ENCODE measurements around the gene ABCB11. TPM values are rescaled to one million over a fixed set of nuclear protein-coding genes. Genes with fewer than 3 reads are reported as not detected.
A peak's percentile ranks its signal among the peaks of the same experiment; 100 is the strongest.

The ABCB11 gene
- polyA plus RNA-seq, 3 donors, result not detected

DNA sequence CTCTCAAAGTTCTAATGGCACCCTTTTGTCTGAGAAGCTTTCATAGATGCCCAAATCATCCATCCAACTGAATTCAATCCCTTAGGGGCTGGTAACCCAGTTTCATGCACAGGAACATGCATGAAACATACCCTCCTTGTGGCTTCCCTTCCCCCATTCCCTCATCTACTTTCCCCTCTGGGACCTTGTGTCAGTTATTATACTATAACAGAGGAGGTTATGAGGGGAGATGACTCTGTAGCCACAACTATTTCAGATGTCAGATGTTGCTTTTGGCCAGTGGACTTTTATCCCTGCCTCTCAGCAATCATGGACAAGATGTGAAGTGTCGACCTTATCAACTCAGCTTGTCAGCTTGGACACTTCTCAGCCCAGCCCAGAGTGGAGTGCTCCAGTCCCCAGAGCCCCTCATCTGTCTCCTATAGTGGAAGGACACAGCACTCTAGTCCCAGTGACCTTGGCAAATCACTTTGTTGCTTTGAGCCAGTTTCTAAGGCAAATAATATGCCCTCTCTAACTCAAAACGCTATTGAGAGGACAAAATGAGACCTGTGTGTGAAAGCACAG, 46.6 kb upstream of the ABCB11 start:
- no peak for DNase-seq
- Mint-ChIP-seq H3K9me3 (peaks cover 0 to 6% (median 0%) of the 10 kb centered on the region in 7 donors), H3K4me3 (peak overlapping the region in 1 of 2 donors; percentile 42), H3K4me1 (peaks cover 75% of the 10 kb centered on the region), H3K27ac (peak overlapping the region in 3 of 7 donors; percentile 11 to 74 (median 37)), H3K27me3 (ENCODE audit: low read depth in 3 of 3) (peaks cover 0 to 3% (median 0%) of the 10 kb centered on the region in 3 donors), H3K36me3 (peaks cover 11 to 16% of the 10 kb centered on the region in 2 donors)
- Histone ChIP-seq H3K9ac (ENCODE audit: insufficient read depth, low read length, poor library complexity, severe bottlenecking) (no peak overlapping the region), H3K27ac (ENCODE audit: low read depth in 1 of 2, low read length in 2 of 2) (no peak overlapping the region), H3K4me3 (replicated peaks in 1 of 3; ENCODE audit: low read depth in 2 of 3, low read length in 3 of 3) (no peak overlapping the region), H2AFZ (ENCODE audit: insufficient read depth, low read depth, low read length, poor library complexity, severe bottlenecking) (no peak overlapping the region), H3K36me3 (replicated peaks in 1 of 2; ENCODE audit: control insufficient read depth in 1 of 2, insufficient read depth in 2 of 2, low read length in 2 of 2) (no peaks in the 10 kb centered on the region), H3K79me2 (ENCODE audit: insufficient read depth, low read length) (peaks cover 36% of the 10 kb centered on the region), H3K27me3 (ENCODE audit: control insufficient read depth in 2 of 2, insufficient read depth in 2 of 2, low read length in 2 of 2) (no peaks in the 10 kb centered on the region), H4K20me1 (ENCODE audit: insufficient read depth, low read length) (no peaks in the 10 kb centered on the region), H3K4me2 (replicated peaks; ENCODE audit: extremely low read depth, low read length, poor library complexity, severe bottlenecking) (no peak overlapping the region), H3K9me3 (replicated peaks in 1 of 2; ENCODE audit: control insufficient read depth in 1 of 2, insufficient read depth in 1 of 2, low read length in 2 of 2) (no peaks in the 10 kb centered on the region), H3K4me1 (ENCODE audit: control insufficient read depth in 1 of 2, insufficient read depth in 2 of 2, low read length in 2 of 2) (peaks cover 69 to 74% of the 10 kb centered on the region in 2 donors)
- intact Hi-C loops (cut with micrococcal nuclease), result no loop called here
- 88% methylated on average over 1 of the region's 2 CpGs for WGBS (ENCODE audit: insufficient coverage)
- TF ChIP-seq, protein P1, sequence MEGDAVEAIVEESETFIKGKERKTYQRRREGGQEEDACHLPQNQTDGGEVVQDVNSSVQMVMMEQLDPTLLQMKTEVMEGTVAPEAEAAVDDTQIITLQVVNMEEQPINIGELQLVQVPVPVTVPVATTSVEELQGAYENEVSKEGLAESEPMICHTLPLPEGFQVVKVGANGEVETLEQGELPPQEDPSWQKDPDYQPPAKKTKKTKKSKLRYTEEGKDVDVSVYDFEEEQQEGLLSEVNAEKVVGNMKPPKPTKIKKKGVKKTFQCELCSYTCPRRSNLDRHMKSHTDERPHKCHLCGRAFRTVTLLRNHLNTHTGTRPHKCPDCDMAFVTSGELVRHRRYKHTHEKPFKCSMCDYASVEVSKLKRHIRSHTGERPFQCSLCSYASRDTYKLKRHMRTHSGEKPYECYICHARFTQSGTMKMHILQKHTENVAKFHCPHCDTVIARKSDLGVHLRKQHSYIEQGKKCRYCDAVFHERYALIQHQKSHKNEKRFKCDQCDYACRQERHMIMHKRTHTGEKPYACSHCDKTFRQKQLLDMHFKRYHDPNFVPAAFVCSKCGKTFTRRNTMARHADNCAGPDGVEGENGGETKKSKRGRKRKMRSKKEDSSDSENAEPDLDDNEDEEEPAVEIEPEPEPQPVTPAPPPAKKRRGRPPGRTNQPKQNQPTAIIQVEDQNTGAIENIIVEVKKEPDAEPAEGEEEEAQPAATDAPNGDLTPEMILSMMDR (IDR thresholded peaks at IDR 0.05), result no peak

DNA sequence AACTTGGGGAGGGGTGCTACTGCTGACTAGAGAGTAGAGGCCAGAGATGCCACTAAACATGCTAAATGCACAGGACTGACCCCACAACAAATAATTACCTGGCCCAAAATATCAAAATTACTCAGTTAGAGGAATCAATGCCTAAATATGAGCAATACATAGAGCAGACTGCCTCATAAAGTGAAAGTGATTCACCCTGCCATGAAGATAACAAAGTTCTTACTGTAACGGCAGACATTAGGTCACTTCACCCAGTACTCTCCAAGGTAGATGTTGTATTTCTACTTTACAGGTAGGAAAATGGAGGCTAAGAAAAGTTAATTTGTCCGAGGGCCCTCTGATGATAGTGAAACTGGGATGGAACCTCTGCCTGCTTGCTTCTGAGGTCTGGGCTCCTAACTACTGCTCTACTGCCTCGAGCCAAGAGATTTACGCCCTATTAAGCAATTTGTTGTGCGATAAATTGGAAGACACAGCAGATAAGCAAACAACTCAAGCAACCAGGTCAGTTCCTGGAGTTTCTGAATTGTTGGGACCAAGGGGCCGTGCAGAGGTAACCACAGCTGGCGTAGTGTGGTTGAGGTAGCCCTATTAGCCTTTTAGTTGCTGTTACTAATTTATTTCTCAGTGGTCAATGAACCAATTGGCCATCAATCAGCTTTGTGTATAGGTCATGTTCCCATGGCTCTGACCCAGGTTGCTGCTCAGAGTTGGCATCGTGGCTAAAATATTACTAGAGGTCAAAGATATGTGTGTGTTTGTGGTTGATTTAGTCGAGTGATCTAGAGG, 43.0 kb upstream of the ABCB11 start:
- TF ChIP-seq, protein P1 (IDR thresholded peaks at IDR 0.05), result no peak
- H3K36me3 Mint-ChIP-seq, result peaks cover 0 to 16% of the 10 kb centered on the region in 2 donors
- peak overlapping the region; percentile 62 for H3K4me2 ChIP-seq (replicated peaks; ENCODE audit: extremely low read depth, low read length, poor library complexity, severe bottlenecking)
- no peaks in the 10 kb centered on the region for H3K36me3 ChIP-seq (replicated peaks in 1 of 2; ENCODE audit: control insufficient read depth in 1 of 2, insufficient read depth in 2 of 2, low read length in 2 of 2)
- no peaks in the 10 kb centered on the region for H4K20me1 ChIP-seq (ENCODE audit: insufficient read depth, low read length)
- H3K4me1 Mint-ChIP-seq, result peaks cover 79% of the 10 kb centered on the region
- intact Hi-C loops (cut with micrococcal nuclease), result loop anchor here in 1 of 2 donors (5.0 kb wide), 1 partner anchor 37 kb away; no protein-coding TSS in a partner anchor
- H3K4me3 Mint-ChIP-seq, result no peak overlapping the region
- H3K4me3 ChIP-seq (replicated peaks in 1 of 3; ENCODE audit: low read depth in 2 of 3, low read length in 3 of 3), result peak overlapping the region in 1 of 3 experiments; percentile 70
- H3K79me2 ChIP-seq (ENCODE audit: insufficient read depth, low read length), result peaks cover 39% of the 10 kb centered on the region
- peaks cover 0 to 3% (median 0%) of the 10 kb centered on the region in 3 donors for H3K27me3 Mint-ChIP-seq (ENCODE audit: low read depth in 3 of 3)
- H3K9ac ChIP-seq (ENCODE audit: insufficient read depth, low read length, poor library complexity, severe bottlenecking), result no peak overlapping the region
- H3K27ac ChIP-seq (ENCODE audit: low read depth in 1 of 2, low read length in 2 of 2), result peak overlapping the region; percentile 57 to 90
- H3K27ac Mint-ChIP-seq, result peak overlapping the region; percentile 86 to 98 (median 93)
- H3K9me3 ChIP-seq (replicated peaks in 1 of 2; ENCODE audit: control insufficient read depth in 1 of 2, insufficient read depth in 1 of 2, low read length in 2 of 2), result no peaks in the 10 kb centered on the region
- WGBS (ENCODE audit: insufficient coverage), result 76% methylated on average over 2 of the region's 9 CpGs
- DNase-seq, result peak in 2 of 3 donors; percentile 27 to 30
- H3K27me3 ChIP-seq (ENCODE audit: control insufficient read depth in 2 of 2, insufficient read depth in 2 of 2, low read length in 2 of 2), result no peaks in the 10 kb centered on the region
- peaks cover 64 to 72% of the 10 kb centered on the region in 2 donors for H3K4me1 ChIP-seq (ENCODE audit: control insufficient read depth in 1 of 2, insufficient read depth in 2 of 2, low read length in 2 of 2)
- H2AFZ ChIP-seq (ENCODE audit: insufficient read depth, low read depth, low read length, poor library complexity, severe bottlenecking), result peak overlapping the region; percentile 8
- H3K9me3 Mint-ChIP-seq, result peaks cover 0 to 5% (median 0%) of the 10 kb centered on the region in 7 donors

All from CD14-positive monocyte (primary cell).